Activated gamma-delta T cell (primary cell): ENCODE measurements around the gene CHD6.

Experiments
- DNase-seq: peaks from one replicate; lab custom pipeline; 2025; lab: John Stamatoyannopoulos, UW

Gene CHD6

GRCh38 chr20:41509316-41510200 lies 108.6 kb downstream of the CHD6 start:
- DNase-seq, result no peak

DNA sequence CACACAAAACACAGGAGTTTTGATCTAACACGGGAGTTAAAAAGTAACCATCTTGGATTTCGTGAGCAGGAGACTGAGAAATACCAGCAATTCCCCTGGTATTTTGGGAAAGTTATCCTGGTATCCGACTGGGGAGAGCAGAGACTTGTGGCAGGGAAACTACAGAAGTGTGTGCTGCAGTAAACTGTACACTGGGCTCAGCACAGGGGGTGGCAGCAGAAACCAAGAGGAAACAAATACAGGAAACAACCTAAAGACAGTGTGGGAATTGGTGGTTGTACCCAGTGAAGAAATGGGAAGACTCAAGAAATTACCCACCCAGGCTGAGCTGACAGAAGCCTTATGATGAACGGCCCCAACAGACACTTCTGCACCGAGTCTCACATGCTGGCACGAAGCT lies 109.8 kb downstream of the CHD6 start:
- DNase-seq, result no peak

GRCh38 chr20:41507851-41508250 lies 110.3 kb downstream of the CHD6 start:
- DNase-seq, result no peak

GRCh38 chr20:41507436-41507835 lies 110.7 kb downstream of the CHD6 start:
- no peak for DNase-seq

- no peak for DNase-seq
Measured at GRCh38 chr20:41506192-41506915, 111.8 kb downstream of the CHD6 start.

GRCh38 chr20:41505184-41505583 lies 113.0 kb downstream of the CHD6 start:
- DNase-seq, result no peak

DNA sequence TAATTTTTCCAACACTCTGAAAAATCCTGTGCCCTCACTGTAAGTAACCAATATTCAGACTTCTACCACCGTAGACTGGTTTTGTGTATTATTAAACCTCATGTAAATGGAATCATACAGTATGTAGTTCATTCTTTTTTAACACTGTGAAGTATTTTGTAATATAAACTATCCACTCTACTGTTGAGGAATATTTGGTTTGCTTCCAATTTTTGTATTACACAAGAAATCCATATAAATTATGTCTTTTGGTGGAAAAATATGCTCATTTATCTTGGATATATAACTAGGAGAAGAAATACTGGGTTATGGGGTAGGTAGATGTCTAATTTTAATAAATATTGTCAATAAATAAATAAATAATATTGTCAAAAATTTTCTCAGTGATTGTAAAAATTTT lies 116.8 kb downstream of the CHD6 start:
- no peak for DNase-seq

GRCh38 chr20:41499961-41500725 lies 118.0 kb downstream of the CHD6 start:
- no peak for DNase-seq

- DNase-seq, result no peak
Measured at GRCh38 chr20:41499064-41499463, 119.1 kb downstream of the CHD6 start.

GRCh38 chr20:41497186-41497895 lies 120.8 kb downstream of the CHD6 start:
- DNase-seq, result no peak

DNA sequence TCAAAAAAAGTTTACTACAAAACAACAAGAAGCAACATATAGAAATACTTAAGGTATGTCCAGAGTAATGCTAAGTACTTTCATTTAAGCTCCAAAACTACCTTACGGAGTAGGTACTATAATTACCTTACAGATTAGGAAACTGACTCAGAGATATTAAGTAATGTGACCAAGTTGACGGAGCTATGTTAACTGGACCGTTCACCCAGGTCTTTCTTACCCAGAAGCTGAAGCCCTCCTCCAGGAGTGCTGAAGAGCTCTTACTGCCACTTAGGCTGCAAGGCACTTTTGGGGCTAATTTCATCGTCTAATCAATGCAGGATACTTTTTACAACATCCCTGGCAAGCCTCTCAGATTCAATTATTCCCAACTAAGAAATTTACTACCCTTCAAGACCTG lies 123.7 kb downstream of the CHD6 start:
- no peak for DNase-seq

- no peak for DNase-seq
Measured at GRCh38 chr20:41483553-41483930, 134.6 kb downstream of the CHD6 start.

DNA sequence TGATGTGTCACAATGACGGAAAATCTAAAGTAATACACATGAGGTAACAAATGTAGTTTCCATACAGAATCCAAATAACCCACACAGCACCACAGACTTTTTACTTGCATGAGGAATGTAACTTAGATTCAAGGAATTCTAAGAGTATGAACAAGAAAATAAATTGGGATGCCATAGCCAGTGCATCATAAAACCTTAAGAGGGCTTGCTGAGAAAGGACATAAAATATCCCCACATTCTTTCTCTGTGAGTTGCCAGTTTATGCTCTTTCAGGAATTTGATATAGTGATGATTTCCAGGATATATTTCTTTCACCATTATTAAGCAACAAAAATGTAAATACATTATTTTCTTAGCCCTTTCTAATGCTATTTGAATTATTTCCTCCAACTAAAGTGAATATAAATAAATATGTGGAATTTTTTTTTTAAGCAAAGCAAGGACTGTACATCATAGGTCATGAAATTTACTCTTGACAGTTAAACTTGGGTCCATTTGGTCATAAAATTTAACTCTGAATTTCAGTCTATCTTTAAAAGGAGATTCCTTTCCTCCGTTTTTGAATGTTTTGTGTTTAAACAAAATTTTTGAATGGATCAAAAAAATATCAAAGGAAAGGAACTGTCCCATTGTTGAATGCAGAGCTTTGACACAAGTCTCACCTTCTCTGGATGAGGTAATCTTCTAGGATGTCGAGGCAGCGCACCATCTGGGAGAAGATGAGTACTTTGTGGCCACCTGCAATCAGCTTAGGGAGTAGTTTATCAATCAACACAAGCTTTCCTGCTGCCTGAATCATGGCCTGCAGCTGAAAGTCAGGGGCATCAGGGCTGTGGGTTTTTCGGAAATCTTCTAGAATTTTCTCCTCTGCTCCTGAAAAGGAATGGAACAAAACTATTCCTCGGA lies 135.3 kb downstream of the CHD6 start:
- no peak for DNase-seq

- no peak for DNase-seq
Measured at GRCh38 chr20:41480054-41480770, 138.0 kb downstream of the CHD6 start.

GRCh38 chr20:41479113-41479512 lies 139.1 kb downstream of the CHD6 start:
- DNase-seq, result no peak

- no peak for DNase-seq
Measured at GRCh38 chr20:41478026-41478425, 140.2 kb downstream of the CHD6 start.

GRCh38 chr20:41476446-41476845 lies 141.7 kb downstream of the CHD6 start:
- no peak for DNase-seq

DNA sequence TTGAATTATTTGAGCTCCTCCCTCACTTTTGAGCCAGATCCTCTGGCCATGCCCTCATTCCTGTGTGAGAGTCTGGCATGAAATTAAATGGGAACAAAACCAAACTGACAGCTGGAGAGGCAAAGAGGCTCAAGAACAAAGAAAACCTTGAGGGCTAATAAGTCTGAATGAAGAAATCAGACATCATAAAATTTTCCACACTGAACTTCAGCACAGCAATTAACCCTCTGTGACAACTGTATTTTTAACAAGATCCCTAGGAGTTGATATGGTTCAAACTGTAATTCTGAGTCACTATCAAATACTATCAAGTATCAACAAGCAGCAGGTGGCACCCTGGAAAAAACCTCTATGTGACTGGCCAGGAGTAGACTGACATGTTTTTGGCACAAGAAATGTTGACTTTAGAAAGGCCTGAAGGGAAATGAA lies 142.2 kb downstream of the CHD6 start:
- DNase-seq, result no peak

DNA sequence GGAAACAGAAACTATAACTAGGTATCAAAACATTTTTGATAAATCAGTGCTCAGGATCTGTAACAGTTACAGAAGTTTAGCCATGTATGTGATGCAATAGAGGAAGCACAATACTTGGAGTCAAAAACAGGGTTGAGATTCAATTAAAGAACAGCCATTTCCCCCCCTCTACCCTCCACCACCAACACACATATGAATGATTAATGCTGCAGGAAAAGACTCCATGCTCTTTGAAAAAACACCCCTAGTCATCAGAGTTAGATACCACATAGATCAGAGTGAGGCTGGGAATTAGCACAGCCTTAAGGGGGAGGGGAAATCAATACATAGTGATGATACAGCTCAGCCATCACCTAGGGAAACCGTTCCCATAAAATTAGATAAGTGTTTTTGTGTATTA lies 142.7 kb downstream of the CHD6 start:
- DNase-seq, result no peak
